Measurements from ENCODE around the gene TXNL4A.

TXNL4A gene

GRCh38 chr18:79921984-79922965 is 66.1 kb downstream of the TXNL4A start:
- TF ChIP-seq CTCF (IDR thresholded peaks at IDR 0.05; ENCODE audit: insufficient read depth, low read length, poor library complexity, severe bottlenecking), result no peak
- no peak for DNase-seq (ENCODE audit: extremely low read depth, insufficient read length)
- peaks cover 17% of the 10 kb centered on the region for H3K36me3 ChIP-seq (ENCODE audit: control insufficient read depth, insufficient read depth, low read length)
- no peaks in the 10 kb centered on the region for H3K27me3 ChIP-seq (replicated peaks; ENCODE audit: control insufficient read depth, insufficient read depth, low read length)
- no peak overlapping the region for H3K4me3 ChIP-seq (replicated peaks; ENCODE audit: low read depth, low read length)
